T-helper 2 cell (primary cell): ENCODE data around the gene NFIB.
A peak's percentile ranks its signal among the peaks of the same experiment; 100 is the strongest.

Experiments
- DNase-seq, 5 experiments: peaks; one replicate each; pipeline versions ENCODE4 v3.0.0 to v3.0.0-alpha.2; 2012 to 2022

NFIB gene

DNA sequence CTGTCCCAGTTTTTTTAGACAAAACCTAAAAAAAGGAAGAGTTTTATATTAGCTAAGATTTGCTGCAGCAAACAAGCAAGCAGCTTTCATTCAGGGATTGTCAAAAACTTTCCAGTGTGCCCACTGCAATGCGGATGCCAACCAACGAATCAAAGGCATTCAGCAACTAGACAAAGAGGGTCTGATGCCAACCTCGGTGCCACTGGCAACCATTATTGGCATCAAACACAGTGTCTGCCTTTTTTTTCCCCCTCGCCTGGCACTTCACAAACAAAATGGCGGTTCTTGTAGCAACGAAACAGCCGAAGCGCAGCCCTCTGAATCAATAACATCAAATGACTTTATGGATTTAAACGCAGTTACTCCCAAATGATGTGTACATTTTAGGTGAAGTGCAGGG lies 10.4 kb downstream of the NFIB start:
- DNase-seq, result no peak

DNA sequence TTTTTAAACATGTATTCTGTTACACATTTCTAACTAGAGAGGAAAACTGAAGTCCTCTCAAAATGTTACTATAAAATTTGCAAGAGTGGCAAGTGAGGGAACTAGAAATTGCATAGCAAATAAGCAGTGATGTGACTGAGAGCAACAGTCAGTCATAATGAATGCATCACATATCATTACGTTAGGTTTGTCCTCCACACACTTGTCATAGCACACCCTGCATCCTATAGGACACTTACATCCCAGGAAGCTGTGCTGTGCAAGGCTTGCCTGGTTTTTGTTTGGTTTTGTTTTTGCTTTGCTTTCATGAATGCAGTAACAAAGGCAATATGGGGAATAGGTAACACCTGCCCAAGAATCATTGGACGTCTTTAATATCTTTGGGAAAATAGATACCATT lies 10.8 kb downstream of the NFIB start:
- no peak for DNase-seq

DNA sequence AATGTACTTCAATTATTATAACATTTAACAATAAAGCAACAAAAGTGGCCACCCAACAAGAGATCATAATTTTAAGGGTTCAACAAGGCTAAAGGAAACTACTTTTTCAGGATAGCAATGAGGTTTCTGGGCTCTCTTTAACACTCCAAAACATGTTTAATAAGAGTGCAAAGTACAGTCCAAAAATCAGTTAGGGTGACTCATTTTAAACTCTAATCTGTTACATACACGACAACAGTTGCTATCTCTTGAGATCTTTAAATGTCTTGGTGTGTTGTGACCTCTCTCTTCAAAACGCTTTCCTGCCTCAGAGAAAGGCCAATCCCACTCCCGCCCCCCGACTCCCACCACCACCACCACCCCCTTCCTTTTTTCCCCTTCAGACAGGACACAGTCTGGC lies 11.5 kb downstream of the NFIB start:
- DNase-seq, result no peak

DNA sequence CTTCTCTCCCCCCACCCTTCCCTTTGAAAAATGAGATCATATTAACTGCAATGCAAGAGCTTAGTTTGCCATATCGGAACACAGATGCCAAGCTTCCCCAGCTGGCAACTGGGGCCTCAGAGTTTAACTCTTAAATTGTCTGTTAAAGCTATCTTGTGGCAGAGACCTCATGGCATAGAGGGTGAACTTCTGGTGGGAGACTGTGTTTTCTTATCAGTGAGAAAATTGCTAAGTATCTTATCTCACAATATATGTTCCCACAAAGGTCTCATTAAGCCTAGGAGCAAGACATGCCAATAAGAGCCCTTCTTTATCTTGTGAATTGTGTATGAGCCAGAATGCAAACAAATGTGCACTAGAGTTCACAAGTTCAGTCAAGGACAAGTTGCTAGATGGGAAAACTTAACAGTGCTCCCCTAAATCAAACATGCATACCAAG lies 12.3 kb downstream of the NFIB start:
- no peak for DNase-seq

DNA sequence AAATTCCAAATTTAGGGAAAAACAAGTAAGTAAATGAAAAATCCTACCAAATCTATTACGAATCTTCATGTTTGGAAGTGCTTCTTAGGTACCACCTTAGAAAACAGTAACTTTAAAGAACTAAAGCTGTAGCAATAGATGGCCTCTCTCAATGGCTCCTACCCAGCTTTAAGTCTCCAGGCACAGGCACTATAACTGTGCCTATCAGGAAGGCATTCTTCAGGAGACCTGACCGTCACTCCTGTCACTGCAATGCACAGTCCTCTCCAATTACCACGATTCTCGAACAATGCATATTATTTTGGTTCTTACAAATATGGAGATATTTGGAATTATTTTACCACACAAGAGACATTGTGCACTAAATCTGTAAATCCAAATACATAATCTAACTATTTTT lies 12.9 kb downstream of the NFIB start:
- DNase-seq, result no peak

DNA sequence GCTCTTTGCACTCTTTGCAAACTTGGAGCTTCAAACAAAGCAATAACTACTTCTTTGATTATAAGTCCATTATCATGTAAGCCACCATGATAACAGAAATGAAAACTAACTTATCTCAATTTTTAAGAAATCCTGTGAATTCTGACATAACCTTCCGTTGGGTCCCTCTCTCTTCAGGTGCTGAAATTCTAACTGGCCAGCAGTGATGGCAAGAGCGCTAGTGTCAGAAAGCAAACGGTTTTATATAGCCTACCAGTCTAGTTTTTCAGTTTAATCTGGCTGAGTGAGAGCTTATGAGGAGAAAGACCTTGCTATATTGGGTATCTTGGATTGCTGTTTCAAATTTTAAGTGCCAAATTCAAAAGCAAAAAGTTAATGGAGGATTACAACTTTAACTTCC lies 13.4 kb downstream of the NFIB start:
- DNase-seq, result no peak

DNA sequence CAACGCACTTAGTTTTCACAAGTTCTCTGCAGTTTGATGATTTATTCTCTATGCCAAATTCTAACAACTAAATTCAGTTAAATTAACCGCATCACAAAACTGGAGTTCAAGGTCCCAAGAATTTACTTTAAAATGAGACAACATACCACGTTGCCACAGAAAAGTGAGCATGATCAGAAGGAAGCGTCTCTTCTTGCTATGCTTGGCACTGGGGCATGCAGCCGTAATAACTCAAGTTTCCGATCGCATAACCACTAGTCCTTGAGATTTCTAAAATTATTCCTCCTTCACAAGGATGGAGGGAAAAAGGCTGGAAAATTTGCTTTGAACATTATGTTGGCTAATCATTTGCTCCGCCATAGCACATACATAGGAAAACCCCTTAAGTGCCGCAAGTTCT lies 13.9 kb downstream of the NFIB start:
- DNase-seq, result no peak

DNA sequence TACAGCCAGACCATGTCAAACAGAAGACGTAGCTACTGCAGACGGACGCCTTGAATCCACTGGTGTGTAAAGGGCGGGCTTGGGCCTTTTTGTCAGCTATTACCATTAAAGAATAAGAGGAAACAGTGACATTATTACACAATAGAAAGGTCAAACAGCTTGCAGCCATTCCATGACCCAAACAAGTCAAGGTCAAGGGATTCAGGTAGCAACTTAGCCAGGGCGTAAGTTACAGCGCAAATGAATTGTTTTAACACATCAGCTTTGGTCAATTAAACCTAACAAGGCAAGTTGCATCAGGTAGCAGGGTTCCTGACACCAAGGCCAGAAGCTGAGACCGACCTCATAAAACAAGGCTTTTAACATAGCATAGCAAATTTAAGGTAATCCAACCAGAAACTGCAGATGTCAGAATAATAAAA lies 15.3 kb downstream of the NFIB start:
- DNase-seq, result no peak

DNA sequence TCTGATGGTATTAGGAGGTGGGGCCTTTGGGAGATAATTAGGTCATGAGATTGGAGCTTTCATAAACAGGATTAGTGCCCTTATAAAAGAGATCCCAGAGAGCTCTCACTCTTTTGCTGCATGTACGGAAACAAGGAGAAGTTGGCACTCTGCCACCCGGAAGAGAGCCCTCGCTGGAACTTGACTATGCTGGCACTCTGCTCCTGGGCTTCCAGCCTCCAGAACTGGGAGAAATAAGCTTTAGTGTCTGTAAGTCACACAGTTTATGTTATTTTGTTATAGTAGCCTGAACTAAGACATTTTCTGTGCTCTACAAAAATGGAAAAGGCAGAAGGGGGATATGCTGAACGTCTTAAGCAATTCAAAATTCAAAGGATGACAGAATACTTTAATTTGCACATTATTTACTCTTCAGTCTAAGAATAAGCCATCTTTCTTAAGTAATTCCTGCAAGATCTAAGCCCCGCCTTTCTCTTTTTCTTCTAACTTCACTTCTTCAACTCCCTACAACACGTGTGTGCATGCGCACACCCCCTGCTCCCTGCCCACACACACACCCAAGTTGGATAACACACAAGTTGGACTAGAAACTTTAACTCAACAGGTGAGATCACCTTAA lies 17.3 kb downstream of the NFIB start:
- DNase-seq, result no peak

DNA sequence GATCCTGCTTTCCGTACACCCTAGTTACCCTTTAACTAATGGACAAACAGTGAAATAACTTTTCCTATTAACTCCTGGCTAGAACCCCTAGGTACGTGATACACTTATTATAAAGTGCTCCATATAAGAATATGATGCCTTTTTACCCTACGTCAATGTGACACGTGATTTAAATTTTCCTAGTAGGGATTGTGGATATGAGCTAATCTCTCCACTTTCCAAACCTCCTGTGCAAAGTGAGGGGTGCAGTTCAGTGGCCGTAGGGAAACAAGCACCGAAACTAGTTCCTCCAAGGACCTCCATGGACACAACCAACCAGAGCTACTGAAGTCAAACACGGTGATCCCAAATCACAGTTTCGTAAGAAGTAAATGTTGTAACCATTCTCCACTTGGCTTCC lies 19.3 kb downstream of the NFIB start:
- DNase-seq, result no peak

DNA sequence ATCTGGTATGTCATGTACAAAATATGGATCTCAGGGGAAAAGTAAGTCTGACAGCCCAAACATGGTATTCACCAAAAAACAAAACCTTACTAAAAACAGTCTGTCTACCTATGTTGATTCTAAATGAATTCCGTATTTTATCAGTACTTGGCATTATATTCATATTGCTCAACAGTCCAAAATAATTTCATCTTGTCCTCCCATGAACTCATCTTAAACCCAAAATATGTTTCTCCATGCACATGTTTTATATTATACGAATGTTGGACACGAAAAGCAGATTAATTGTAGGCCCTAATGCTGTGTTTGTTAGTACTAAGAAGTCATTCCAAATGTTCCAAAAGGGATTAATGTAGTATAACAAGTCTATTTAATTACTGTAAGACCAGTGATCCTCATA lies 20.1 kb downstream of the NFIB start:
- no peak for DNase-seq

DNA sequence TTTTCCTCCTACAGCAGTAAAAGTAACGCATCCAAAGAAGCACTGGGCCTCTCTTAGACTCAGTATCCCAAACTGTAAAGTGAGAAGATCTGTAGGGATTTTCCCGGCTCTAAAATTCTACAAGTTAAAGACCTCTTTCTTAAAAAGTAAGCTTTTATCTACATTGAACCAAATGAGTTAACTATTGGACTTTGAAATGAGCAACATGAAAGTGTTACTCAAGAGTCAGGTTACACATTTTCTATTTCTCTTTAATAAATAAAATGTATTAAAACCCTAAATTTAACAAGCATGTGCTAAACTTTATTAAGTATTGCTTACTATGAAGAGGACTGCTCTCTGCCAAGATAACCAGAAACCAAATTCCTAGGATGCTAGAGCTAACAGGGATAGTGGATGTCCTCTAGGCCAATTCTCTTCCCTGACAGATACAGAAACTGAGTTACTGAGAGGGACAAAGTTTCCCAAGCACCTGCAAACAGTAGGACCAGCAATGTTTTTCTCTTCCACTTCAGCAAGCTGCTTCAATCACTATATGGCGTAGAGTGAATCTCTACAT lies 21.7 kb downstream of the NFIB start:
- no peak for DNase-seq

DNA sequence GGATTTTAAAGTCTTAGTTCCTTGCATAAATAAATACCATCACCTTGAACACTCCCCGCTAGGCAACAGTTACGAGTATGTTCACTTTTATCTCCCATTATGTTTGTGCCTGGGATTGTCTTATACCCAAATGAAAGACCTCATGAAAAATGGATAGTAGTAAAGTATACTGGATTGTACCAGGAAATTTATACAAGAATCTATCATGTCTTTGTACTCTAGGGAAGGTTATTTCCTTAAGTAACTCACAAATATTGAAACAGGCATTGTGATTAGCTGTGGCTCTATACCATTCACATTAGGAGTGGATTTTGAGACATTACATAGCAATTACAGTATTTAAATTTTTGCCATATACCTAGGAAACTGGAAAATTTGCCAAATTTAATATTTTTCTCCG lies 24.0 kb downstream of the NFIB start:
- DNase-seq, result no peak

DNA sequence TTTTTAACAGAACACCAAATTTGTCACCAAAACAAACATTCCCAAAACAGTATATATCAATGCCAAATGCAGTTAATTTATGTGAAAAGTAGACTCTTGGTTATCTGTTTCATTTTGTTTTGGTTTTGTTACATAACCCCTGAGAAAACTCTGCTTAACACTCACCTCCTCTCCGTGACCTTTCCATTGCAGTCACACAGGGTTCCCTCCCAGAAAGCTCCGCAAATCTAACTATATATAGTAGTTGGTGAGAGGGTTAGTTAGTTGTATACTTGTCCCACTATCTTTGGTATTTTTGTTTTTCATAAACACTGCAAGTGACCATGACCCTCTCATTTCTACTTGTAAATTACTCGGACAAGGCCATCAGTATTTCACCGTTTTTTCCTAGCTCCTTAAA lies 25.5 kb downstream of the NFIB start:
- no peak for DNase-seq

DNA sequence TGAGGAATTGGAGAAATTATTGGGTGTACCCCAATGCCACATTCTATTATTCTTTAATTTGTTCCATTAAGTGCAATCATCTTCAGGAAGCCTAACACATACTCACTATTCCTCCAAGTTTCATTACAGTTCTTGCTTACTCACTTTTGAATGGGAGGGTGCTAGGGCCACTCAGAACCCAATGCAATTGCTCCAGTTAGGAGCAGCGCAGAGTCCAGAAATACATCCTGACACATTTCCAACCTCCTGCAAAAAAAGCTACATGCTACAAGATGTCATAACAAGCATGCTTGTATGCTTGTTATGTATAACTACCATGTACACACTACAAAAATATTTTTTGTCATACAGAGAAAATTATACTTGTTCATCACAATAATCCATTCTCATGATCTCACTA lies 27.8 kb downstream of the NFIB start:
- no peak for DNase-seq

DNA sequence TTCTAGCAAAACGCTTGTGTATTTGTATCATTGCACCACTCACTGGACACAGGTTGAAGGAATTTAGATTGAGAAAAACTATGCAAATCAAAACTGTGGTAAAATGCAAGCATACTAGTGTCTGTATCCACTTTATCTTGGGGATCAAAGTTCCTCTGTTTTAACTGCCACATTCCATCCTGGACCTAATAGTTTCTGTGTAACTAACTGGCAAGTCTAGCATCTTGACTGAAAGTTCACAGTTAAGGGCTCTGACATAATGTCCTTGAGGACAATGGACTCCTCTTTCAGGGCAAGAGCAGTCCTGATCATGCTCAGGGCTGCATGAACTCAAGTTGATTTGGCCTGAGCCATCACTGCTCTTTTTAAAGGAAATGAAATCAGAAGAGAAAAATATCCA lies 30.7 kb downstream of the NFIB start:
- no peak for DNase-seq

DNA sequence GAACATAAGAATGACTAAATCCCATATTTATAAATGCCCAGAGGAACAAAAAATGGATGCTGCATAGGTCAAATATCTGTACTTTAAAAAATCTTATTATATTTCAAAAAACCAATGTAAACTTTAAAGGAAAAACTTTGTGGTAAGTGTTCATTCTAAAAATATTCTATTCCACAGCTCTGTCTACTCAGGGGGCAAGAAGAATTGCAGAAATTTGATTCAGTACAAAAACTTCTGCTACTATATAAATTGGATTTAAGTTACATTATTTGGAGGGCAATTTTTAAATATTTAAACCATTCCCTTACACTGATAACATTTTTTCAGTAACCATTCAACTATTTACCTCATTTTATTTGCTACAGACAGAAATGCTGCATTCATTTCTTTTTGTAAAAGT lies 32.1 kb downstream of the NFIB start:
- no peak for DNase-seq

DNA sequence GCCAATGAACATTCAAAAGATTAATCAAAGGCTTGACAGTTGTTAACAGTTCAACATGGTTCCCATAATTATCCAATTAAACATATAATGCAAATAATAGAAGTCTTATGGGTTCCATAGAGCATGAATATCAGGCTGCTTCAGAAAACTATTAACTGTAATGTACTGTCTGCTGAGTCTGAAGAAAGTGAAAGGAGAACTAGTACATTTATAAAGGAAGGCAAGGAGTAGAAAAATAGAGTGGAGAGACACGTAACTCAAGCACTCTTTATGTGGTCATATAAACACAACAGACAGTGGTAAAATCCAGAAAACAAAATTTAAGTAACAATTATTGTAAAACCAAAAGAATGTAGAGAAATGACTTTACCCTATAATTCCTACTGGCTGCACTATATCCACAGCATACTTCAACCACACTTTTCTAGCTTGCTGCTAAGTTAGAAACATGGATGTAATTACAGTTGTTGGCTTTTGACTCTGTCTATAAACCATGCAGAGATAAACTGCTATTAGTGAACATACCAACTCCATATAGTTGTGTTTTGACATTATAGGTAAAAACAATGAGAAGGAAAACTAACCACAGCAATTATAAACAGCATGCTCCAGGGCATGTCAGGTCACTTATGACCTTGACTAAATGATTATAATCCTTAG lies 32.7 kb downstream of the NFIB start:
- no peak for DNase-seq

DNA sequence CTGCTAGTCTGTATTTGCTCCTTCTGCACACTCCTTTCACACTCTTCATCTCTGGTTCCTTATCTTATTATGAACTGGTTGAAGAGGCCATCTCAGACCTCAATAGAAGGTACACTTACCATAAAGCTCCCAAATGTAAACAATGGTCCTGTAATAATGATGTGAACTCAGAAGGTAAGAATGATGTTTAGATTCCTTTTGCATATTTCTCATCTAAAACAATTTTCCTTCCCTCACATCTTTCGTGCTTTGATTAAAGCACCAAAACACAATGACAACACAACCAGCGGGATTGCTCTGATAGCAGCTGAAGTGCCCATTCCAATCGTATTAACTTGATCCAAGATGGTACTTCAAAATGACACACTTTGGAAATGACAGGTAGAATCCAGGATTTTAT lies 34.3 kb downstream of the NFIB start:
- DNase-seq, result no peak

DNA sequence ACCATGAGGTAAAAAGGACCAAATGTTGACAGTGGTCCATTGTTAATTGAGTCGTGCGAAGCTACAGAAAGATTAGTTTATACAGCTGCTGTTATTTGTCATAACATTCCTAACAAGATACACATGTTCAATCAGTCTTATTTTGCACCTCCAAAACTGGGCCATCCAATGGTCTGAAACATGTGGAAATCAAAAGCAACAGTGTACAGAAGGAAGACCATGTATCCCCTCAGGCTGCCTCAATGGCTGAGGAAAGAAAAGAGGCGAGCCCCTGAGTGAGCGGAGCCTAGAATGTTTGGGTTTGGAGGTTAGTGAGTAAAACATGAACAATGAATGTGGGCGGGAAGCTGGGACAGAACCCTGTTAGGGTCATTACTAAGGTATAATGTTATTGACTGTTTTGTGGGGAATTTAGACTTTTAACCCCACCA lies 35.6 kb downstream of the NFIB start:
- DNase-seq, result no peak

DNA sequence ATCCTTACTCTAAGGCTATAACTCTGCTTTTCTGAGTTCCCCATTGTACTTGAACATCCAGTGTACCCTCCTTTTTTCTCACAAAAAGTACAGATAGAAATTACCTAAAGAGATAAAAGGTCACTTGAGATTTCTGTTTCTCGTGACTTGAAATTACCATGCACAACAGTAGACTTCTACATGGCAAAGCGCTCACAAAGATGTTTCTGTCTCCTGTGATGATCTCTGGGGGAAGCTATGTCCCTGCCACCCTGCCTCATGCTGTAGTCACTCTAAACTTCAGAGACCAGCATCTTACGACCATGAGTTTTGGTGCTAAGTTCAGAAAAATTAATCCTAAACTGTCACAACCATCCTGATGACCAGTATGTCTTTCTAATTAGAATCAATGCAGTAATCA lies 36.2 kb downstream of the NFIB start:
- no peak for DNase-seq

DNA sequence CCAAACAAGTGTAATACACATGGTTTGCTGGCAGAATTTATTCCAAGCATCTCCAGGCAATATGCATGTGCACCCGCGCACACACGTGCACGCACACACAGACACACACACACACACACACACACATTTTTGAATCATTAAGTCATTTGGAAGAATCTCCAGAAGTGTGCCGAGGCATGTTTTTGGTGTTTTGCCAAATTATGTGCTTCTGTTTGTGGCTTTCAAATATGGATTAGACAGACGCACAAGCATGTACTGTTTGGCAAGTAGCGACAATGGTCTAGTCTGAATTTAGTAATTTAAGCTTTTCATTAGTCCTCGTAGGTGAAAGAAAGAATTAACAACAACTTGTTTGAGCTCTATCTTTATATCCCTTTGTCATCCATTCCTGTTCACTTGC lies 36.7 kb downstream of the NFIB start:
- no peak for DNase-seq

DNA sequence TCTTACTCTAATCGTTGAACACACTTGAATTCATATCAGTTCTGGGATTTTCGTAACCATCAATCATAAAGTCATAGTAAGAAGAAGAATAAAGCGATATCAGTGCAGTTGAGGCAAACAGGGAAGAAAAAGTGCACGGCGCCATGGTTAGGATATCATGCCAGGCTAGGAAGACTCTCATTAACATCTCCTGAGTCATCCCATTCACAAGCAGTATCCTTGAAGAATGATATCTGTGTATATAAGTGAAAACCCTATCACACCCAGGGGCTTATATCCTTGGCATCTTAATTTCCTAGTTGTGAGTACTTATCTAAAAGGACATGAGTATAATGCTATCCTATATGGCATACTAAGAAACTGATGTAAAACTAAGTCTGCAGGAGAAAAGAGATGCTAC lies 38.6 kb downstream of the NFIB start:
- DNase-seq, result no peak

DNA sequence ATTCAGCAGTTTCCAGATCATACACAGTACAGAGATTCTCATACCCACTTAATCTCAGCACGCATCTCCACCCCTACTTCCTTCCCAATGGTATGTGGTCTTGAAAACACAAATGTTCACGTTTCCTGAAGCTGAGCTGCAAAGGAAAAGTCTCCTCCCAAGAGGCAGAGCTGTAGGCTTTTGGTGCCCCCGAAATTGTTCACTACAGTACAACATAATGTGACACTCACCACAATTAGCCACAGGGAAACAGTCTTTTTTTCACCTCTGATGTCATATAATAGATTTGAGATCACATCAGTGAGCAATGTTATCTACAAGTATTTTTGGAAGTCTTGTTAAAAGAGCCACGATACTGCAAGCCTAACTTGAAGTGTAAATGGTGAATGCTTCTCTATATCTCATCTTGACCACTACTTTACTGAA lies 40.2 kb downstream of the NFIB start:
- DNase-seq, result peak in 1 of 5 experiments; percentile 3
